LNCaP clone FGC (cell line): ENCODE measurements around the gene BLACAT1.

Experiments used
- DNase-seq: peaks from one replicate; pipeline ENCODE4 v3.0.0-alpha.2; 2011; ENCODE audit warnings: low read depth
- H3K4me3 ChIP-seq: 2 replicates; pipeline ENCODE4 v1.5.1; 2011; ENCODE audit warnings: mild to moderate bottlenecking, low read depth, low read length, control low read depth
- CTCF ChIP-seq: IDR thresholded peaks from 2 replicates; pipeline ENCODE4 v1.5.1; 2012; ENCODE audit warnings: mild to moderate bottlenecking; ENCODE audit not compliant: control insufficient read depth, insufficient read depth; ENCODE audit errors: extremely low read depth

BLACAT1 gene

GRCh38 chr1:205493241-205494085, 37.6 kb upstream of the BLACAT1 start:
- TF ChIP-seq CTCF = no peak
- no peak overlapping the region for H3K4me3 ChIP-seq
- no peak for DNase-seq

GRCh38 chr1:205492774-205493173, 36.9 kb upstream of the BLACAT1 start:
- DNase-seq = no peak
- no peak for TF ChIP-seq CTCF
- H3K4me3 ChIP-seq = no peak overlapping the region

- H3K4me3 ChIP-seq = no peak overlapping the region
- no peak for DNase-seq
These were observed 36.4 kb upstream of the BLACAT1 start for GRCh38 chr1:205492201-205492667.

GRCh38 chr1:205491794-205492193, 35.9 kb upstream of the BLACAT1 start:
- no peak for TF ChIP-seq CTCF
- H3K4me3 ChIP-seq = no peak overlapping the region
- no peak for DNase-seq

More at GRCh38 chr1:205492201-205492667, 36.4 kb upstream of the BLACAT1 start:
- TF ChIP-seq CTCF = no peak

GRCh38 chr1:205488074-205488723, 32.4 kb upstream of the BLACAT1 start:
- peak; percentile 82 for TF ChIP-seq CTCF
- no peak for DNase-seq
- H3K4me3 ChIP-seq = no peak overlapping the region

GRCh38 chr1:205486258-205486657, 30.4 kb upstream of the BLACAT1 start:
- no peak for TF ChIP-seq CTCF
- H3K4me3 ChIP-seq = no peak overlapping the region
- no peak for DNase-seq
